CD14-positive monocyte (primary cell): ENCODE measurements around the gene ZEB2. TPM values are rescaled to one million over a fixed set of nuclear protein-coding genes. Genes with fewer than 3 reads are reported as not detected.

Experiments used
- DNase-seq, 3 donors: peaks; one replicate each; pipeline ENCODE4 v3.0.0-alpha.2; 2011 to 2022
- H2AFZ ChIP-seq: 2 replicates; pipeline ENCODE4 v1.6.0; 2012; ENCODE audit warnings: mild to moderate bottlenecking, low read depth, low read length, inconsistent platforms; ENCODE audit not compliant: insufficient read depth, poor library complexity, severe bottlenecking
- H3K27ac ChIP-seq, 2 donors: 1 replicate in 1 of 2; 2 replicates in 1 of 2; pipeline ENCODE4 v1.5.1; 2012 to 2013; ENCODE audit warnings: low read length in 2 of 2, control low read depth in 1 of 2, inconsistent platforms in 1 of 2, low read depth in 1 of 2, mild to moderate bottlenecking in 1 of 2
- H3K27me3 ChIP-seq, 2 donors: one replicate each; pipeline versions ENCODE4 v1.6.0 to v1.6.1; 2011 to 2013; ENCODE audit warnings: low read length in 2 of 2; ENCODE audit not compliant: control insufficient read depth in 2 of 2, insufficient read depth in 2 of 2
- H3K36me3 ChIP-seq, 2 donors: replicated peaks in 1 of 2; 1 replicate in 1 of 2; 2 replicates in 1 of 2; pipeline versions ENCODE4 v1.5.1 to v1.6.1; 2012 to 2013; ENCODE audit warnings: low read length in 2 of 2, control low read depth in 1 of 2, inconsistent platforms in 1 of 2, mild to moderate bottlenecking in 1 of 2; ENCODE audit not compliant: insufficient read depth in 2 of 2, control insufficient read depth in 1 of 2
- H3K4me1 ChIP-seq, 2 donors: 1 replicate in 1 of 2; 2 replicates in 1 of 2; pipeline versions ENCODE4 v1.5.1 to v1.6.1; 2012 to 2013; ENCODE audit warnings: low read length in 2 of 2, control low read depth in 1 of 2, inconsistent platforms in 1 of 2, mild to moderate bottlenecking in 1 of 2, moderate library complexity in 1 of 2; ENCODE audit not compliant: insufficient read depth in 2 of 2, control insufficient read depth in 1 of 2
- H3K4me2 ChIP-seq: replicated peaks from 2 replicates; pipeline ENCODE3; 2012; ENCODE audit warnings: low read length, moderate library complexity, mild to moderate bottlenecking; ENCODE audit not compliant: poor library complexity, severe bottlenecking; ENCODE audit errors: extremely low read depth
- H3K4me3 ChIP-seq, 3 experiments: fragments of 200-600 bp in 1 of 3; sonication (generic) in 1 of 3; replicated peaks in 1 of 3; 1 replicate in 2 of 3; 2 replicates in 1 of 3; pipeline ENCODE4 v1.5.1; 2011 to 2013; ENCODE audit warnings: low read length in 3 of 3, mild to moderate bottlenecking in 3 of 3, control low read depth in 2 of 3, low read depth in 2 of 3, inconsistent platforms in 1 of 3, moderate library complexity in 1 of 3
- H3K79me2 ChIP-seq: 2 replicates; pipeline ENCODE4 v1.6.0; 2012; ENCODE audit warnings: mild to moderate bottlenecking, control low read depth, inconsistent platforms, low read length, moderate library complexity; ENCODE audit not compliant: insufficient read depth
- H3K9ac ChIP-seq: 2 replicates; pipeline ENCODE4 v1.6.0; 2017; ENCODE audit warnings: low read length, mild to moderate bottlenecking; ENCODE audit not compliant: insufficient read depth, poor library complexity, severe bottlenecking
- H3K9me3 ChIP-seq, 2 donors: replicated peaks in 1 of 2; 1 replicate in 1 of 2; 2 replicates in 1 of 2; pipeline versions ENCODE4 v1.5.1 to v1.6.1; 2012 to 2013; ENCODE audit warnings: low read length in 2 of 2, control low read depth in 1 of 2; ENCODE audit not compliant: control insufficient read depth in 1 of 2, insufficient read depth in 1 of 2
- H4K20me1 ChIP-seq: 2 replicates; pipeline ENCODE4 v1.6.0; 2012; ENCODE audit warnings: mild to moderate bottlenecking, low read length, control low read depth, moderate library complexity; ENCODE audit not compliant: insufficient read depth
- H3K27ac Mint-ChIP-seq, 7 donors: one replicate each; pipeline ENCODE4 v1.8.0; 2020; ENCODE audit warnings: mild to moderate bottlenecking in 7 of 7, mixed read lengths in 7 of 7, moderate library complexity in 6 of 7, inconsistent platforms in 2 of 7
- H3K27me3 Mint-ChIP-seq, 3 donors: one replicate each; pipeline ENCODE4 v1.8.0; 2021 to 2022; ENCODE audit warnings: low read depth in 3 of 3, mild to moderate bottlenecking in 3 of 3, mixed read lengths in 3 of 3, moderate library complexity in 3 of 3, inconsistent platforms in 1 of 3
- H3K36me3 Mint-ChIP-seq, 2 donors: one replicate each; pipeline ENCODE4 v1.8.0; 2020; ENCODE audit warnings: mixed read lengths in 2 of 2, inconsistent platforms in 1 of 2, mild to moderate bottlenecking in 1 of 2
- H3K4me1 Mint-ChIP-seq: one replicate; pipeline ENCODE4 v1.8.0; 2020; ENCODE audit warnings: mild to moderate bottlenecking, mixed read lengths
- H3K4me3 Mint-ChIP-seq, 2 donors: one replicate each; pipeline ENCODE4 v1.8.0; 2020; ENCODE audit warnings: mild to moderate bottlenecking in 2 of 2, mixed read lengths in 2 of 2, moderate library complexity in 1 of 2
- H3K9me3 Mint-ChIP-seq, 7 donors: one replicate each; pipeline ENCODE4 v1.8.0; 2020 to 2022; ENCODE audit warnings: mixed read lengths in 7 of 7, mild to moderate bottlenecking in 6 of 7, moderate library complexity in 6 of 7, inconsistent platforms in 2 of 7
- CTCF ChIP-seq: fragments of 200-600 bp; IDR thresholded peaks from one replicate; pipeline ENCODE4 v1.8.0; 2022; ENCODE audit warnings: antibody characterized with exemption, mild to moderate bottlenecking
- WGBS: methylation state at CpG from one replicate; pipeline ENCODE4 v1.1.5; 2013; ENCODE audit warnings: missing lambda C conversion rate; ENCODE audit not compliant: insufficient coverage; 5-methylcytosine and 5-hydroxymethylcytosine counted together
- intact Hi-C, 2 donors: fragments of 100-400 bp; cut with micrococcal nuclease; formaldehyde crosslinking; loops; one replicate each; pipeline versions ENCODE4 v1.15.0 to v1.15.1; 2023
- polyA plus RNA-seq, 3 donors: library from polyadenylated mRNA; depleted of rRNA in 1 of 3; unstranded in 2 of 3; stranded (reverse) in 1 of 3; fragments of 300-500 nt in 2 of 3; fragments of >200 nt in 1 of 3; fragmentation: Illumina TruSeq in 2 of 3; gene quantifications; 1 replicate in 2 of 3; 2 replicates in 1 of 3; pipeline ENCODE4 v1.2.3, GENCODE V29; 2012 to 2021

Gene ZEB2
- polyA plus RNA-seq, 3 donors, result 76.8 to 325 (median 93.8) TPM

- 100% methylated on average over 1 of the region's 3 CpGs for WGBS
- Mint-ChIP-seq H3K36me3 (peaks cover 80 to 95% of the 10 kb centered on the region in 2 donors), H3K4me1 (peaks cover 4% of the 10 kb centered on the region), H3K9me3 (no peaks in the 10 kb centered on the region), H3K27ac (peak overlapping the region in 1 of 7 donors; percentile 50), H3K4me3 (no peak overlapping the region), H3K27me3 (no peaks in the 10 kb centered on the region)
- Histone ChIP-seq H3K4me1 (peaks cover 0 to 2% of the 10 kb centered on the region in 2 donors), H3K79me2 (peaks cover 97% of the 10 kb centered on the region), H2AFZ (no peak overlapping the region), H3K9ac (no peak overlapping the region), H4K20me1 (peaks cover 100% of the 10 kb centered on the region), H3K27ac (peak overlapping the region in 1 of 2 donors; percentile 56), H3K9me3 (no peaks in the 10 kb centered on the region), H3K27me3 (no peaks in the 10 kb centered on the region), H3K36me3 (peaks cover 99 to 100% of the 10 kb centered on the region in 2 donors), H3K4me2 (no peak overlapping the region), H3K4me3 (no peak overlapping the region)
- no peak for TF ChIP-seq CTCF
- DNase-seq, result no peak
- intact Hi-C loops, result no loop called here
Measured at GRCh38 chr2:144401036-144401435, 118.9 kb downstream of the ZEB2 start.

DNA sequence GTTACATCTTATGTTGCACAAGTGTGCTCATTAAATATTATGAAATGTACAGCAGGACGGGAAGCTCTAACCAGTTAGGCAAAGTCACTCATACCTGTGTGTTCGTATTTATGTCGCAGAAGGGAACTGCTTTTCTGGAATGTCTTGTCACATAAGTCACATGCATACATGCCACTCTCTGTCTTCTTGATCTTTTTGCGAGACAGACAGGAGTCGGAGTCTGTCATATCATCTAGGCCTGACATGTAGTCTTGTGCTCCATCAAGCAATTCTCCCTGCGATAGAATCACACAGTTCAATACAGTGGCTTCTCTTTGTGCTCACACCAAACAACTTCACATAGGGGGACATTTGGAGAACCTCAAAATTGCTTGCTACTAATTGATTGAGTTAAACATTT lies 123.6 kb downstream of the ZEB2 start:
- no peak overlapping the region for H3K9ac ChIP-seq
- H3K9me3 Mint-ChIP-seq, result no peaks in the 10 kb centered on the region
- H3K4me1 Mint-ChIP-seq, result no peaks in the 10 kb centered on the region
- peaks cover 97% of the 10 kb centered on the region for H3K79me2 ChIP-seq
- no peak overlapping the region for H3K4me3 ChIP-seq
- no peaks in the 10 kb centered on the region for H3K27me3 ChIP-seq
- H3K4me1 ChIP-seq, result no peaks in the 10 kb centered on the region
- H3K4me3 Mint-ChIP-seq, result no peak overlapping the region
- peak overlapping the region in 1 of 2 donors; percentile 54 for H3K27ac ChIP-seq
- H3K4me2 ChIP-seq, result no peak overlapping the region
- H3K27ac Mint-ChIP-seq, result peak overlapping the region in 6 of 7 donors; percentile 9 to 79 (median 32)
- no peak overlapping the region for H2AFZ ChIP-seq
- WGBS, result 77% methylated on average over 3 of the region's 6 CpGs
- no peak for TF ChIP-seq CTCF
- peaks cover 100% of the 10 kb centered on the region for H4K20me1 ChIP-seq
- no peaks in the 10 kb centered on the region for H3K9me3 ChIP-seq
- peaks cover 59 to 64% of the 10 kb centered on the region in 2 donors for H3K36me3 Mint-ChIP-seq
- DNase-seq, result no peak
- peaks cover 100% of the 10 kb centered on the region in 2 donors for H3K36me3 ChIP-seq
- intact Hi-C loops, result no loop called here
- H3K27me3 Mint-ChIP-seq, result no peaks in the 10 kb centered on the region
